GM12874 (cell line): ENCODE results near the gene PPP2R2B.

Experiments
- CTCF ChIP-seq: IDR thresholded peaks from 2 replicates; pipeline ENCODE4 v1.5.1; 2011; ENCODE audit warnings: low read depth, mild to moderate bottlenecking, control low read depth, low read length, moderate library complexity; ENCODE audit not compliant: insufficient read depth

The PPP2R2B gene

GRCh38 chr5:146544232-146544631 is 334.3 kb downstream of the PPP2R2B start:
- no peak for TF ChIP-seq CTCF

- peak; percentile 85 for TF ChIP-seq CTCF
These were observed 336.4 kb downstream of the PPP2R2B start for GRCh38 chr5:146541958-146542849.

GRCh38 chr5:146540414-146540813 is 338.1 kb downstream of the PPP2R2B start:
- no peak for TF ChIP-seq CTCF

- TF ChIP-seq CTCF, result no peak
These were observed 338.6 kb downstream of the PPP2R2B start for GRCh38 chr5:146539973-146540372.

GRCh38 chr5:146538432-146538831 is 340.1 kb downstream of the PPP2R2B start:
- no peak for TF ChIP-seq CTCF

GRCh38 chr5:146533882-146534281 is 344.7 kb downstream of the PPP2R2B start:
- no peak for TF ChIP-seq CTCF

- TF ChIP-seq CTCF, result peak; percentile 81
These were observed 345.2 kb downstream of the PPP2R2B start for GRCh38 chr5:146533260-146533857.
